ENCODE measurements around the gene HSPA13. TPM values are rescaled to one million over a fixed set of nuclear protein-coding genes. Genes with fewer than 3 reads are reported as not detected.

The HSPA13 gene
- total RNA-seq, 1 donor from 2014 or later = 105 TPM

DNA sequence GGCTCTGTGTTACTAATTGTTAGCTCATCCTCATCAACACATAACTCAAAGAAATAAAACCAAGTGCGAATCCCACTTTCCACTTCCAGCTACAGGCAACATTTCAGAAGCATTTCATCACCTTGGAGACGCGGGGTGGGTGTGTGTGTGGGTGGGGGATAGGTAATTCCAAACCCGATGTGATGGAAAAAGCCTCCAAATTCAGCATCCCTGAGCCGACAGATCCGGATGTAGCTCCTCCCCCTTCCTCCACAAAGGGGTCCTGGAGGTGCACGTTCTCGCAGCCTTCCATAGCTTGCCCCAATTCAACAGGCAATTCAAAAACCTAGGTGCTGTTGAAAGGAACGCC, 486 bp downstream of the HSPA13 start:
- H3K27me3 Mint-ChIP-seq (ENCODE audit: insufficient read depth, low read depth) = no peaks in the 10 kb centered on the region
- no peaks in the 10 kb centered on the region for H3K9me3 Mint-ChIP-seq

DNA sequence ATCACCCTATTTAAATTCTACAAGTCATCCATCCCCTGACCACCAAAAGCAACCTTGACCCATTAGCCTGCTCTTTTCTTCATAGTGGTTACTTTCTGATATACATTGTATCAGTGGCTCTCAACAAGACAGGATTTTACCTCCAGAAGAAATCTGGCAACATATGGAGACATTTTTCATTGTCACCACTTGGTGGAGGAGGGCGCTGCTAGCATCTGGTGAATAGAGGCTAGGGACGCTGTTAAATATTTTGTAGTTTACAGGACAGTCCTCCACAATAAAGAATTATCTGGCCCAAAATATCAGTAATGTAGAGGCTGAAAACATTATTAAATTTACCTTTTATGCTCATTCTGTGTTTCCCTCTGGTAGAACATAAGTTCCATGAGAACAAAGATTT, 6.1 kb downstream of the HSPA13 start:
- Histone ChIP-seq H3K27me3 (no peaks in the 10 kb centered on the region), H3K4me1 (peaks cover 23% of the 10 kb centered on the region), H3K4me2 (no peak overlapping the region), H4K20me1 (ENCODE audit: low read depth) (peaks cover 40% of the 10 kb centered on the region), H3K36me3 (peaks cover 19% of the 10 kb centered on the region), H3K27ac (no peak overlapping the region), H3K4me3 (no peak overlapping the region), H3K79me2 (ENCODE audit: low read depth) (peaks cover 40% of the 10 kb centered on the region), H3K9me3 (ENCODE audit: low read depth) (no peaks in the 10 kb centered on the region), H3F3A (ENCODE audit: low read depth) (no peaks in the 10 kb centered on the region), H2AFZ (replicated peaks) (no peak overlapping the region), H3K9ac (no peak overlapping the region)
- H3K9me3 Mint-ChIP-seq = no peaks in the 10 kb centered on the region
- no peak overlapping the region for H3K27ac Mint-ChIP-seq
- no peaks in the 10 kb centered on the region for H3K27me3 Mint-ChIP-seq (ENCODE audit: insufficient read depth, low read depth)
- TF ChIP-seq EZH2phosphoT487 (IDR thresholded peaks at IDR 0.05) = no peak
- TF ChIP-seq EZH2 (IDR thresholded peaks at IDR 0.05) = no peak
- TF ChIP-seq, protein P1, sequence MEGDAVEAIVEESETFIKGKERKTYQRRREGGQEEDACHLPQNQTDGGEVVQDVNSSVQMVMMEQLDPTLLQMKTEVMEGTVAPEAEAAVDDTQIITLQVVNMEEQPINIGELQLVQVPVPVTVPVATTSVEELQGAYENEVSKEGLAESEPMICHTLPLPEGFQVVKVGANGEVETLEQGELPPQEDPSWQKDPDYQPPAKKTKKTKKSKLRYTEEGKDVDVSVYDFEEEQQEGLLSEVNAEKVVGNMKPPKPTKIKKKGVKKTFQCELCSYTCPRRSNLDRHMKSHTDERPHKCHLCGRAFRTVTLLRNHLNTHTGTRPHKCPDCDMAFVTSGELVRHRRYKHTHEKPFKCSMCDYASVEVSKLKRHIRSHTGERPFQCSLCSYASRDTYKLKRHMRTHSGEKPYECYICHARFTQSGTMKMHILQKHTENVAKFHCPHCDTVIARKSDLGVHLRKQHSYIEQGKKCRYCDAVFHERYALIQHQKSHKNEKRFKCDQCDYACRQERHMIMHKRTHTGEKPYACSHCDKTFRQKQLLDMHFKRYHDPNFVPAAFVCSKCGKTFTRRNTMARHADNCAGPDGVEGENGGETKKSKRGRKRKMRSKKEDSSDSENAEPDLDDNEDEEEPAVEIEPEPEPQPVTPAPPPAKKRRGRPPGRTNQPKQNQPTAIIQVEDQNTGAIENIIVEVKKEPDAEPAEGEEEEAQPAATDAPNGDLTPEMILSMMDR (IDR thresholded peaks at IDR 0.05) = peak; percentile 27
- no peak overlapping the region for H3K4me3 Mint-ChIP-seq
- peaks cover 13% of the 10 kb centered on the region for H3K4me1 Mint-ChIP-seq
- H3K36me3 Mint-ChIP-seq = peaks cover 37% of the 10 kb centered on the region
- no peak for DNase-seq (ENCODE audit: low spot score)

More for the DNA sequence above, 486 bp downstream of the HSPA13 start:
- Mint-ChIP-seq H3K4me3 (peak overlapping the region; percentile 100), H3K27ac (peak overlapping the region; percentile 99), H3K36me3 (peaks cover 10% of the 10 kb centered on the region), H3K4me1 (peaks cover 40% of the 10 kb centered on the region)
- peak overlapping the region; percentile 60 for H3K27ac ChIP-seq
- TF ChIP-seq, protein P1 (IDR thresholded peaks at IDR 0.05) = no peak
- TF ChIP-seq EZH2 (IDR thresholded peaks at IDR 0.05) (no peak), EZH2phosphoT487 (IDR thresholded peaks at IDR 0.05) (no peak)
- no peaks in the 10 kb centered on the region for H3K9me3 ChIP-seq (ENCODE audit: low read depth)
- peak overlapping the region; percentile 79 for H3K9ac ChIP-seq
- no peak for DNase-seq (ENCODE audit: low spot score)
- H2AFZ ChIP-seq (replicated peaks) = peak overlapping the region; percentile 77
- no peaks in the 10 kb centered on the region for H3K27me3 ChIP-seq
- peaks cover 5% of the 10 kb centered on the region for H3F3A ChIP-seq (ENCODE audit: low read depth)
- peaks cover 31% of the 10 kb centered on the region for H4K20me1 ChIP-seq (ENCODE audit: low read depth)
- peak overlapping the region; percentile 94 for H3K4me3 ChIP-seq
- H3K36me3 ChIP-seq = peaks cover under 1% of the 10 kb centered on the region
- H3K79me2 ChIP-seq (ENCODE audit: low read depth) = peaks cover 50% of the 10 kb centered on the region
- peaks cover 39% of the 10 kb centered on the region for H3K4me1 ChIP-seq
- peak overlapping the region; percentile 84 for H3K4me2 ChIP-seq

DNA sequence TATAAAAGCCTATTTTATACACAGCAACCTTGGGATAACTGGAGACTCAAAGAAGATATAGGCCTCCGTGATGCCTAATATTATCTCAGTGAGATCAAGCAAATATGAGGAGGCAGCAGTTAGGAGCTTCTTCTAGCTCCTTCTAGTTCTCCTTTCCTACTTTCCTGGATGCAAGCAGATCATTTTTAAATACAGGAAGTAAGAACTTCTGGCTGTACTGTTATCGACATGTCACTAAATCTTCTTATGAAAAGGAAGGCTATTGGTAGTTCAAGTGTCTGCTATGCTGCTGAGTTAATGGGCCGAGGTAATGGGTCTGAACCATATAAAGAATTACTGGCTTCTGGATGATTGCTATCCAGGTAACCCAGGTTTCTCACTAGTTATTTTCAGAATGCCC, 15.9 kb downstream of the HSPA13 start:
- no peak overlapping the region for H3K27ac Mint-ChIP-seq
- no peaks in the 10 kb centered on the region for H3K9me3 ChIP-seq (ENCODE audit: low read depth)

More for the DNA sequence above, 15.9 kb downstream of the HSPA13 start:
- no peaks in the 10 kb centered on the region for H3K27me3 Mint-ChIP-seq (ENCODE audit: insufficient read depth, low read depth)
- H3K79me2 ChIP-seq (ENCODE audit: low read depth) = no peaks in the 10 kb centered on the region
- no peaks in the 10 kb centered on the region for H3K4me1 Mint-ChIP-seq
- no peaks in the 10 kb centered on the region for H3K9me3 Mint-ChIP-seq
- TF ChIP-seq, protein P1 (IDR thresholded peaks at IDR 0.05) = no peak
- TF ChIP-seq EZH2 (IDR thresholded peaks at IDR 0.05) = no peak
- TF ChIP-seq EZH2phosphoT487 (IDR thresholded peaks at IDR 0.05) = no peak
- no peak for DNase-seq (ENCODE audit: low spot score)
- peaks cover 10% of the 10 kb centered on the region for H4K20me1 ChIP-seq (ENCODE audit: low read depth)
- H3K36me3 ChIP-seq = no peaks in the 10 kb centered on the region
- H3K4me3 Mint-ChIP-seq = no peak overlapping the region
- no peaks in the 10 kb centered on the region for H3K4me1 ChIP-seq
- H3K4me2 ChIP-seq = no peak overlapping the region
- H2AFZ ChIP-seq (replicated peaks) = no peak overlapping the region
- no peak overlapping the region for H3K4me3 ChIP-seq
- no peaks in the 10 kb centered on the region for H3K36me3 Mint-ChIP-seq
- H3K27ac ChIP-seq = no peak overlapping the region
- no peaks in the 10 kb centered on the region for H3F3A ChIP-seq (ENCODE audit: low read depth)
- no peak overlapping the region for H3K9ac ChIP-seq
- H3K27me3 ChIP-seq = no peaks in the 10 kb centered on the region

Data from neural progenitor cell (in vitro differentiated cells).